ENCODE results near the gene SSH2. TPM values are rescaled to one million over a fixed set of nuclear protein-coding genes. Genes with fewer than 3 reads are reported as not detected.

The SSH2 gene
- polyA plus RNA-seq, 1 donor from 2014 or later, result 16.6 TPM

DNA sequence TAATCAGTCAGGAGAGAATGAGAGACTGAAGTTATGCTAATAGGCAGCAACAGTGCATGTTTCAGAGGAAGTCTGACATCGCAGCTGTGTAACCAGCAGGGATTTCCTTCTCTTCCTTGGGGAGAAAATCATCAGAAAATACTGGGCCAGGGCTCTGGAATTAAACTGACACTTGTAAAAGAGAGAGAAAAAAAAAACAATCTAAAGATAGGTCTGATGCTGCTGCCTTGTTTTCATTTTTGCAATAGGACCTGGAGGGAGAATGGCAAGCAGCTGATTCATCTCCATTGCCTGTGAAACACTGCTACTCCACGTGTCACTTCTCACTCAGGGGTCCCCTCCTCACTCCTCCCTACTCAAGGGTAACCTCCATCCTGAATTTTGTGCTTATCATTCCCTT, 289.6 kb downstream of the SSH2 start (continued):
- TF ChIP-seq, protein P1, sequence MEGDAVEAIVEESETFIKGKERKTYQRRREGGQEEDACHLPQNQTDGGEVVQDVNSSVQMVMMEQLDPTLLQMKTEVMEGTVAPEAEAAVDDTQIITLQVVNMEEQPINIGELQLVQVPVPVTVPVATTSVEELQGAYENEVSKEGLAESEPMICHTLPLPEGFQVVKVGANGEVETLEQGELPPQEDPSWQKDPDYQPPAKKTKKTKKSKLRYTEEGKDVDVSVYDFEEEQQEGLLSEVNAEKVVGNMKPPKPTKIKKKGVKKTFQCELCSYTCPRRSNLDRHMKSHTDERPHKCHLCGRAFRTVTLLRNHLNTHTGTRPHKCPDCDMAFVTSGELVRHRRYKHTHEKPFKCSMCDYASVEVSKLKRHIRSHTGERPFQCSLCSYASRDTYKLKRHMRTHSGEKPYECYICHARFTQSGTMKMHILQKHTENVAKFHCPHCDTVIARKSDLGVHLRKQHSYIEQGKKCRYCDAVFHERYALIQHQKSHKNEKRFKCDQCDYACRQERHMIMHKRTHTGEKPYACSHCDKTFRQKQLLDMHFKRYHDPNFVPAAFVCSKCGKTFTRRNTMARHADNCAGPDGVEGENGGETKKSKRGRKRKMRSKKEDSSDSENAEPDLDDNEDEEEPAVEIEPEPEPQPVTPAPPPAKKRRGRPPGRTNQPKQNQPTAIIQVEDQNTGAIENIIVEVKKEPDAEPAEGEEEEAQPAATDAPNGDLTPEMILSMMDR (IDR thresholded peaks at IDR 0.05; ENCODE audit: poor library complexity, severe bottlenecking), result no peak
- no peak for TF ChIP-seq EZH2 (IDR thresholded peaks at IDR 0.05; ENCODE audit: borderline replicate concordance, insufficient read depth, low read length, poor library complexity, severe bottlenecking)

- no peak for TF ChIP-seq TAF1 (IDR thresholded peaks at IDR 0.05; ENCODE audit: low read depth)
- TF ChIP-seq, protein P1 (IDR thresholded peaks at IDR 0.05; ENCODE audit: poor library complexity, severe bottlenecking), result no peak
- Histone ChIP-seq H3K4me2 (ENCODE audit: low read length) (no peak overlapping the region), H3K79me2 (replicated peaks; ENCODE audit: insufficient read depth, low read length) (no peaks in the 10 kb centered on the region), H3K4me3 (ENCODE audit: low read length) (no peak overlapping the region), H4K20me1 (ENCODE audit: insufficient read depth) (no peaks in the 10 kb centered on the region), H3K36me3 (ENCODE audit: insufficient read depth, low read length) (peaks cover 8% of the 10 kb centered on the region), H3K9me2 (ENCODE audit: insufficient read depth, low read length) (no peaks in the 10 kb centered on the region), H3K27ac (ENCODE audit: low read length) (no peak overlapping the region), H3K9me3 (ENCODE audit: low read length) (no peaks in the 10 kb centered on the region), H3K9ac (ENCODE audit: low read length) (no peak overlapping the region), H2AFZ (ENCODE audit: low read depth, low read length) (no peak overlapping the region), H3F3A (ENCODE audit: insufficient read depth, low read length, poor library complexity, severe bottlenecking) (no peaks in the 10 kb centered on the region), H3K27me3 (ENCODE audit: insufficient read depth, low read depth, low read length) (no peaks in the 10 kb centered on the region)
Observed at GRCh38 chr17:29633886-29634285, 296.1 kb downstream of the SSH2 start.

DNA sequence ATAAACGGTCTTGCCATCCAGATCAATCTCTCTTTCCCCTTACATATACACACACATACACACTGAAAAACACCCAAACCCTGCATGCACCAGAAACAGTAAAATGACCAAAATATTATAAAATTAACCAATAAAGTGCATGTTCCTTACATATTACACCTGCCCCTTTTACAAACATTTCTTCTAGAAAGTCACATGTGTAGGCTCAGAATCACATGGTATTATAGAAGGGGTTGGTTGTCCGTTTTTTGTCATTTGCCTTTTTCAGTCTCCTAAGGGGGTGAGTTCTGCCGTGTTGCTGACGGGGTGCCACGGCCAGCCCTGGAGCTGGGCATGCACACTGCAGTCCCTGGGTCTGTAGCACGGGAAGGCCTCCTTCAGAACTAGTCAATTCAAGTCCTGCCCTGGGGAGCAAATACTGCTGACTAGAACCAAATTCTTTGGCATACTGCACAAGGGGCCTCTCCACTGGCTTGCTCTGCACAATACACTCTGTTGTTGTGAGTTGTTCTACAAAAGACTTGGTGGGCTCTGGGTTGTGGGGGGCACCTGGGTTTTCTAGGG, 299.3 kb downstream of the SSH2 start:
- no peak overlapping the region for H3K4me3 ChIP-seq (ENCODE audit: low read length)

More for the DNA sequence above, 299.3 kb downstream of the SSH2 start:
- Histone ChIP-seq H3K27me3 (ENCODE audit: insufficient read depth, low read depth, low read length) (no peaks in the 10 kb centered on the region), H3K9me2 (ENCODE audit: insufficient read depth, low read length) (no peaks in the 10 kb centered on the region), H3K9ac (ENCODE audit: low read length) (no peak overlapping the region), H3K79me2 (replicated peaks; ENCODE audit: insufficient read depth, low read length) (no peaks in the 10 kb centered on the region), H4K20me1 (ENCODE audit: insufficient read depth) (no peaks in the 10 kb centered on the region), H3K4me2 (ENCODE audit: low read length) (no peak overlapping the region), H3K27ac (ENCODE audit: low read length) (no peak overlapping the region), H2AFZ (ENCODE audit: low read depth, low read length) (no peak overlapping the region), H3K36me3 (ENCODE audit: insufficient read depth, low read length) (peaks cover 8% of the 10 kb centered on the region), H3K9me3 (ENCODE audit: low read length) (no peaks in the 10 kb centered on the region), H3F3A (ENCODE audit: insufficient read depth, low read length, poor library complexity, severe bottlenecking) (no peaks in the 10 kb centered on the region)
- TF ChIP-seq EP300 (conservative IDR thresholded peaks at IDR 0.05; ENCODE audit: poor library complexity, severe bottlenecking) (no peak), EZH2 (IDR thresholded peaks at IDR 0.05; ENCODE audit: borderline replicate concordance, insufficient read depth, low read length, poor library complexity, severe bottlenecking) (no peak), RAD21 (conservative IDR thresholded peaks at IDR 0.05) (no peak), TAF1 (IDR thresholded peaks at IDR 0.05; ENCODE audit: low read depth) (no peak), POLR2AphosphoS5 (IDR thresholded peaks at IDR 0.05) (no peak), MXI1 (conservative IDR thresholded peaks at IDR 0.05; ENCODE audit: poor library complexity, severe bottlenecking) (no peak), SMC3 (conservative IDR thresholded peaks at IDR 0.05; ENCODE audit: poor library complexity) (no peak)
- TF ChIP-seq, protein P2, sequence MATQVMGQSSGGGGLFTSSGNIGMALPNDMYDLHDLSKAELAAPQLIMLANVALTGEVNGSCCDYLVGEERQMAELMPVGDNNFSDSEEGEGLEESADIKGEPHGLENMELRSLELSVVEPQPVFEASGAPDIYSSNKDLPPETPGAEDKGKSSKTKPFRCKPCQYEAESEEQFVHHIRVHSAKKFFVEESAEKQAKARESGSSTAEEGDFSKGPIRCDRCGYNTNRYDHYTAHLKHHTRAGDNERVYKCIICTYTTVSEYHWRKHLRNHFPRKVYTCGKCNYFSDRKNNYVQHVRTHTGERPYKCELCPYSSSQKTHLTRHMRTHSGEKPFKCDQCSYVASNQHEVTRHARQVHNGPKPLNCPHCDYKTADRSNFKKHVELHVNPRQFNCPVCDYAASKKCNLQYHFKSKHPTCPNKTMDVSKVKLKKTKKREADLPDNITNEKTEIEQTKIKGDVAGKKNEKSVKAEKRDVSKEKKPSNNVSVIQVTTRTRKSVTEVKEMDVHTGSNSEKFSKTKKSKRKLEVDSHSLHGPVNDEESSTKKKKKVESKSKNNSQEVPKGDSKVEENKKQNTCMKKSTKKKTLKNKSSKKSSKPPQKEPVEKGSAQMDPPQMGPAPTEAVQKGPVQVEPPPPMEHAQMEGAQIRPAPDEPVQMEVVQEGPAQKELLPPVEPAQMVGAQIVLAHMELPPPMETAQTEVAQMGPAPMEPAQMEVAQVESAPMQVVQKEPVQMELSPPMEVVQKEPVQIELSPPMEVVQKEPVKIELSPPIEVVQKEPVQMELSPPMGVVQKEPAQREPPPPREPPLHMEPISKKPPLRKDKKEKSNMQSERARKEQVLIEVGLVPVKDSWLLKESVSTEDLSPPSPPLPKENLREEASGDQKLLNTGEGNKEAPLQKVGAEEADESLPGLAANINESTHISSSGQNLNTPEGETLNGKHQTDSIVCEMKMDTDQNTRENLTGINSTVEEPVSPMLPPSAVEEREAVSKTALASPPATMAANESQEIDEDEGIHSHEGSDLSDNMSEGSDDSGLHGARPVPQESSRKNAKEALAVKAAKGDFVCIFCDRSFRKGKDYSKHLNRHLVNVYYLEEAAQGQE (IDR thresholded peaks at IDR 0.05; ENCODE audit: borderline replicate concordance), result no peak
- TF ChIP-seq, protein P1 (IDR thresholded peaks at IDR 0.05; ENCODE audit: poor library complexity, severe bottlenecking), result no peak

Data from neural cell (in vitro differentiated cells).